HG03135 (cell line): ENCODE data around the gene CAMK1G.

Experiments used
- ATAC-seq: cut with Tn5 transposase; IDR thresholded peaks from one replicate; pipeline ENCODE4 v1.9.1; 2021; ENCODE audit warnings: mild to moderate bottlenecking, moderate library complexity; ENCODE audit not compliant: unreplicated experiment

Gene CAMK1G

DNA sequence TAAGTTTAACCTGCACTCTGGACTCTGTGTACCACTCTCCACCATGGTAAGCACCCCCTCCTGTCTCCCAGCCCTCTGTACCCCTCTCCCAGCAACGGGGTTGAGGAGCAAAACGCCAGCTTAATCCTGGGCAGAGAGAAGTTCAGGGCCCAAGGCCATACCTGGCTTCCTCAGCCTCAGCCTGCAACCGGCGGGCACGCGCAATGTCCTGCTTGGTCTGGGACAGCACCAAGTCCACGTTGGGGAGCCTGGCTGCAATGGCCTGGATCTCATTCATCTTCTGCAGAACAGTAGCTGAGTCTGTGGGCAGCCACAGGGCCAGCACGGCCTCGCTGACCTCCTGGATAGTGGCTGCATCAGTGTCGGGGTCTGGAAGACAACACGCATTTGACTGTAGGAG is 34.8 kb downstream of the CAMK1G start:
- no peak for ATAC-seq

DNA sequence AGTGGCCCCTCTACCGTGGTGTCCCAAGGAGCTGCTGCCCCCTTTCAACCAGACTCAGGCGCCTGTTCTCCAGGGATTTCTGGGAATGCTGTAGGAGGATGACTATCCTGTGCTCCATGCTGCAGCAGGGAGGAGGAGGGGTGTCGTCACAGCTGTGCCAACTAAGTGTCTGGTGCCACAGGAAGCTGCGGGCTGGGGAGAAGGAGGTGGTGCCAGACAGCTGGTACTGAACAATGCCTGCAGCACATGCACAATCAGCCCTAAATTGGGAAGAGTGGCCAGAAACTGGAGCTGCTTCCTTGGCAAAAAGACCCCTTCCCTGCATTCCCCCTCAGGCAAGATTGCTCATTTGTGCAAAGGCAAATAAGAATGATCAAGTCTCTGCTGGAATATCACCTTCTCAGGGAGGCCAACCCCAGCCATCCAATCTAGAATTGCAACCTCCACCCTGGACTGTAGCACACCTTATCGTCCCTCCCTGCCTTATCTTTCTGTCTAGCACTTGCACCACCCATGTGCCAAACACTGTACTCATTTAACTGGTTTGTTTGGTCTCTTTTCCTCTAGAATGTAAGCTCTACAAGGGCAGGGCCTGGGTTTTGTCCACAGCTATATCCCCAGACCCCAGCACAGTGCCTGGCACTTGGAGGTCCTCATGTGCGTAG is 35.4 kb downstream of the CAMK1G start:
- no peak for ATAC-seq

DNA sequence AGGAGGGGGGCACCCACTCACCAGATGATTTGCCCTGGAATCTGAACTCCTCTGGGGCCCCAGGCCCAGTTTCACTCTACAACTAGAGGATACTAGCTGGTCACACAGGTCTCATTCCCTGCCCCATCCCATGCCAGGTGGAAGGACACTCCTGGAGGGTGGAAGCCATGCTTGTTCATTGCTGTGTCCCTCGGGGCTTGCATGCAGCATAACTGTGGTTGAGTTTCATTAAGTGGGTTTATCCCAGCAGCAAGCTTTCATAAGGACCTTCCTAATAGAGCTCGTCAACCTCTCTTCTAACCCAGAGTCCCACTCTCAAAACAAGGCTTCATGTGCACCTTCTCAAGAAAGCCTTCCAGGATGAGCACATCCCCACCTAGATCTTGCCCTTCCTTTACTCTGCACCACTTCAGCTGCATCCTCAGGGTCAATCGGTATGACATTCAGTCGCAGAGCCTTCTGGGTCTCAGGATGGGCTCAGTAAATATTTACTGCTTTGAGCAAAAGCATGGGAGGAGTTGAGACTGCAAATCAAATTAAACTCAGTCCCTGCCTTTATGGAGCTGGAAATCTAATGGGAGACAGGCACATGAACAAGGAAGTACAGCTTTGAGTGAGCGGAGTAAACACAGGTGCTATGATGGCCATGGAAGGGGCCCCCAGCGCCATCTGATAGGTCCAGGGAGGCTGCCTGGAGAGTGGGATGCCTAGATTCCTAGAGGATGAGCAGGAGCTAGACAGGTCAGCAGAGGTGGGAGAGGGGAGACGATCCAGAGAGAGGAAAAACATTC is 36.4 kb downstream of the CAMK1G start:
- ATAC-seq: no peak

DNA sequence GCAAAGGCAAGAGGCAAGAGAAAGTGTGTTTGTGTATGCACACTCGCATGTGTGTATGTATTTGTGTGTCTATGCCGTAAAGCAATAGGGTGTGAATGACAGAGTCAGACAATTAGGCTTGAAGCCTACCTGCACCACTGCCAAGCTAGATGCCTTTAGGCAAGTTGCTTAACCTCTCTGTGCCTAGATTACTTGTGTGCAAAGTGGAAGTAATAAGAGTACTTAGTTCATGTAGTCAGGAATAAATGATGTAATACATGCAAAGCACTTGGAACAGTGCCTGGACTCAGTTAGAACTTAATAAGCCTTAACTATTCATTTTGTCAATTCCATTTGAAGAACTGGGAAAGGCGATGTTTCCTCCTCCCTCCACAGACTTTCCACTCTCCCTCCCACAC is 37.0 kb downstream of the CAMK1G start:
- ATAC-seq: no peak

DNA sequence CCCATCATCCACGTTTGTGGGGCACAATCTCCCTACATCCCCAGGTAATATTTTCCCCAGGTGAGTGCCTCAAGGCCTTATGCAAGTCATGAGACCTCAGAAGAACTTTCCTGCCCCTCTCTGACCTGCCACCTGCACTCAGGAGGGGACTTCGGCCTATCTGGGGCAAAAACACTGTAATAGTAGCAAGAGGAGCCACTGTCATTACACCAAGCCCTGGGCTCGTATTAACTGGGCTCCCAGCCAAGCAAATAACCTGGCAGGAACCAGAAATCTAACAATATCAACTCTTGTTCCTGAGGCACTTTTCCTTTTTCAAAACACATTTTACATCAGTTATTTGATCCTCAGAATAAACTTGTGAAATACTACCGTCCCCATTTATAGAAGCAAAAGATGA is 37.8 kb downstream of the CAMK1G start:
- ATAC-seq: no peak

DNA sequence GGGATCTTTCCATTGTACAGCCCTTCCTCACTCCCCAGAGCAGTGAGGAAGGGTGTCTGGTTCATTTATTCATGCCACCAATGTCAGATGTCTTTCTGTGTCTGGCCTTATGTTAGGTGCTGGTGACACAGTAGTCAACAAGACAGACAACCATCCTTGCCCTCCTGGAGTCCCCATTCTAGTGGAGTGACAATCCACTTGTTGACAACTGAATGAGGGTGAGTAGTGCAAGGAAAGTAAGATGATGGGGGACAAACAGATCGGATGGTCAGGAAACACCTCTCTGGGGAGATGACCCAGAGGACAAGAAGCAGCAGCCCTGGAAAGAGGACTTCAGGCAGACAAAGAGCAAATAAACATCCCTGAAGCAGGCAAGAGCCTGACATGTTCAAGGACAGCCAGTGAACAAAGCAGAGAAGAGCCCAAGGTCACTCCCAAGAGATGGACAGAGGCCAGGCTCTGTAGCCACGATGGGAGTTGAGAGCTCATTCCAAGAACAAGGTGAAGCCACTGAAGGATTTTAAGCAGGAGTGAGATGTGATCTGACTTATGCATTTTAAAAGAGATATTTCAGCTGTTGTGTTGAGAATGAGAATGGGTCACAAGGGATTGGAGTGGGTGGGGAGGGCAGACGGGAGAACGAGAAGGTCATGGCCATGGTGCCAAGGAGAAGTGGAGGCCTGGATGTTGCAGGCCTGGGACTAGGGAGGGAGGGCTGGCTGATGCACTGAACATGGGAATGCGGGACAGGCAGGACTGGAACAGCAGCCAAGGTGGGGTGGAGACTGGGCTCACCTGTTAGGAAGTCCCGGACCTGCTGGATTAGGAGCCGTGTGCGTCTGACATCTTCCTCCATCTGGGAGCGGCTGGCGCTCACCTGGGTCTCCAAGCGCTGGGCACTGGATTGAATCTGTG is 38.5 kb downstream of the CAMK1G start:
- no peak for ATAC-seq

DNA sequence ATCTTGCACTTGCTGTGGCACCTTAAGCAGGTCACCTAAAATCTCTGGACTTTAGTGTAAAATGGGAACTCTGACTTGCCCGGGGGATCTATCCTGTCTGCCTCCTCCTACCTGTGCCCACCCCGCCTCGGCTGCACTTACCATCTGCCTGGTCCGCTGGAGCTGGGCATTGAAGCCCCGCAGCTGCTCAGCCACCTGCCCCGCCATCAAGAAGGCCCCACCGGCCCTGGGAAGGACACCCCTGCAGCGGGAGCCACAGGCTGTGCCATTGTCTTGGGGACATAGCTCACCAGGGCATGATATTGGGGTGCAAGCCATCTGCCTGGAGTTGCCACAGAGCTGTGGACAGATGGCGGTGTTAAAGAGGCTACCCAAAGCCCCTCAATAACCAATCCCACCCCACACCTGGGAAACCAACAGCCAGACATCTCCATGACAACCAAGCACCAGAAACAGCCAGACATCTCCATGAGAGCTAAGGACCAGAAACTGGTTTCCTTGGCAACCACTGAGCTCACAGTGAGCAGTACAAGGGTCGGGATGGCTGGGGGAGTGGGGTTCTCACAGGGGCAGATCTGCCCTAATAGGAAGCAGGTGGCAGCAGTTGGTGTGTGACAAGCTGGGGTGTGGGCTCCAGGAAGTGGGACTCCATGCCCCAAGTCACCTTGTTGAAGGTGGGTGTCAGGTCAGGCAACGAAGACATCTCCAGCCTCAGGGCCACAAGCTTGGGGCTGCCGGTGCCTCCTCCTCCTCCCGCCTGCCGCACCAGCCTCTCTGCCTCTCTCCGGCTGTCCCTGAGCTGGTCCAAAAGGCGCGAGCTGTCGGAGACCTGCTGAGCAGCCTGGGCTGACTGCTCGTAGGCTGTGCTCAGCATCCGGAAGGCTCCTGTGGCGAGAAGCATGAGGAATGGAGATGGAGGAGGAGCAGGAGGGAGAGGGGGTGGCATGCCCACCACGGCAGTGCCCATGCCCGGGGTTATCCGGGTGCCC is 39.6 kb downstream of the CAMK1G start:
- no peak for ATAC-seq

DNA sequence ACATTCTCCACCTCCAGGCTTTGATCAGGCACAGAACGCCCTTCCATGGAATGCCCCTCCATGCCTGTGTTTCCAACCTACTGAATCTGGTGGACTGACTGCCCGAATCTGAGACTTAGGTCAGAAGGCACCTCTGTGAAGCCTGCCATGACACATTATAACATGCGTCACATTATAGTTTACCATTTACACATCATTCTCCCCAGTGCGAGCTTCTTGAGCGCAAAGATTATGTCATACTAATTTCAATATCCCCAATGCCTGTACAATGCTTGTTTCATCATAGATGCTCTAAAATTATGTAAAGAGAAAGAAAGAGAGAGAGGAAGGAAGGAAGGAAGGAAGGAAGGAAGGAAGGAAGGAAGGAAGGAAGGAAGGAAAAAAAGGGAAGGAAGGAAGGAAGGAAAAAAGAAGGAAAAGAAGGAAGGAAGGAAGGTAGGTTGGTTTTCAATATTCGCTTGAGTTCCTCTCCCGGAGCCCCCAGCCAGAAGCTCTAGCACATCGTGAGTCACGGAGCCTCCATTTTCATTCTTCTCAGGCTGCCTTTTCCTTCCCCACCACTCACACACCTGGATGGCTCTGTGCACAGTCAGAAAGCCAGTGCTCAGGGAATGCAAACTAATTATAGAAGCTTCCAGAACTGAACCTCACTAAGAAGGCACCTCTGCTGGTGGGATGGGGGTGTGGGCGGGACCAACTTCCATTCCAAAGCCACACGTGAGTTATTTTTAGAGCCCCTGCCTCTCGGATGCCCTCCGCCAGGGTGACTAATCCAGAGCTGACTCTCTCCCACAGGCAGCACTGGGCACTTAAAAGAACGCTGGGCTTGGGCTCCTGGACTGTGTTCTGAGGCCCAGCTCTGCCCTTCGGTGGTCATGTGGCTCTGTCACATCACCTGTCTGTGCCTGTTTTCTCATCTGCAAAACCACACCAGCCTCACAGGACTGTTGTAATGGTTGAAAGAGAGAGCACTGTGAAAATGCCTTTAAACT is 41.3 kb downstream of the CAMK1G start:
- ATAC-seq: no peak

DNA sequence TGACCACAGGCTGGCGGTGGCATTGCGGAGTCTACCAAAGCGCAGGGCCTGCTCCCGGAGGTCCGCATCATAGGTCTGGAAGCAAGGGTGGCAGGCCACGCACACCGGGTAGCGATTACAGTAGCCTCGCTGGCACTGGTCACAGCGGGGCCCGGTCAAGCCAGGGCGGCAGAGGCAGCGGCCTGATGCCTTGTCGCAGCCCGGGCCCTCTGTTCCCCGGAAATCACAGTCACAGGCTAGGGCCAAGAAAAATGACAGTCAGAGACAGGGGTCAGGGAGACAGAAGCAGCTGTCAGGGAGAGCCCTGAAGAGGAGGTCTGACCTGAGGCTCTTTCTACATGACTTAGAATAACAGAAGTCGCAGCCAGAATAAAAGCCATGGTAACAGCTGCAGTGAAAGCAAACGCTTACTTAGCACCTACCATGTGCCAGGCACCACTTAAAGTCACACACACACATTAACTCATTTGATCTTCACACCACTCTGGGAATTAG is 42.3 kb downstream of the CAMK1G start:
- ATAC-seq: no peak

DNA sequence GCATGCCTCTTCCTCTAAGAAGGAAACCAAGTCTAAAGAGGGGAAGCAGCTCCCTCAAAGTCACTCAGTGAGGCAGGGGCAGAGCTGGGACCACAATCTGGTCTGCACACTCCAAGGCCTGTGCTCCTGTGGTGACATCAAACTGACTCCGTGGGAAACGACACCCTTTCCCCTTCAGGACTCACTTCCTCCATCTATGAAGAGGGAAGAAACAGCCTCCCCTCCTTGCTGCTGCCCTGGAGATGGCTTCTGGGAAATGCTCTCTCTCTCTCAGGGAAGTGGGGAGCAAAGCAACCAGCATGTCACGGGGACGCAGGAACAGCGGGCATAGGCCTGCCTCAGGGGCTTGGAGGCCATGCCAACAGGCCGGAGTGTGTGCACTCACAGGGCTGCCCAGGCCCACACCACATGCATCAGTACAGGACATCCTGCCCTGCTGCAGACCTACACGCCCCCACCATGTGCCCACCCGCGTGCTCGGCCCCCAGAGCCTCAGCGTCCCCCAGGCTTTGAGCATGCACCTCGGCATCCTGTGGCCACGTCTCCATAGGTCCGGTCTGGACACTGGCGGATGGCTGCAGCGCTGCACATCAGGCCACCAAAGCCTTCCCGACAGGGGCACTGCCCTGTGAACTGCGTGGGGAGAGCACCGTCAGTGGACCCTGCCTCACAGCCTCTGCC is 43.0 kb downstream of the CAMK1G start:
- ATAC-seq: no peak

DNA sequence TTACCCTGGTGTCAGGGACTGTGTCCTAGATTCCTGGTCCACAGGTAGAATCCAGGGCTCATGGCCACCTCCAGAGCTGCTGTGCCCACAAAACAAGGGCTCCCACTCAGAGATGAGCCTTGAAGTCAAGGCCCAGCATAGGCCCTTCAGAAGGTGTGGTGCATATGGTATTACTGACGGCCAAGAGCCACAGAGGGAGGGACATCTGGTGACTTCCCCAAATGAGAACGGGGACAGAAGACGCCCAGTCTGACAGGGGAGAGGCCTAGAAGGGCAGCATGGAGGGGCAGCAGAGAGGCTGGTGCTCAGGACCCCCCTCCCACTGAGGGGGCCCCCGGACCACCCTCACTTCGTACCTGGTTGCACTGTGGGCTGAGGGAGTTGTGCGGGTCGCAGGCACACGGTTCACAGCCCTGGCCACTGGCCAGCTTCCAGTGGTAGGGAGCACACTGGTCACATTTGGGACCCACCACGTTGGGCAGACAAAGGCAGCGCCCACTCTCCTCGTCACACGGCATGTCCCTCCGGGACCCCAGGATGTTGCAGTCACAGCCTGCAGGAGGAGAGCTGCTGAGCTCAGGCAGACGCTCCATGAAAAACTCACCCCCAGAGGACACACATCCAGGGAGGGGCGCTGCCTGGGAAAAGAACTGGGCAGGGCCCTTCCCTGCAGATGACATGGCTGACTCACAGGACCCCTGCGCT is 43.7 kb downstream of the CAMK1G start:
- ATAC-seq: peak; percentile 24

DNA sequence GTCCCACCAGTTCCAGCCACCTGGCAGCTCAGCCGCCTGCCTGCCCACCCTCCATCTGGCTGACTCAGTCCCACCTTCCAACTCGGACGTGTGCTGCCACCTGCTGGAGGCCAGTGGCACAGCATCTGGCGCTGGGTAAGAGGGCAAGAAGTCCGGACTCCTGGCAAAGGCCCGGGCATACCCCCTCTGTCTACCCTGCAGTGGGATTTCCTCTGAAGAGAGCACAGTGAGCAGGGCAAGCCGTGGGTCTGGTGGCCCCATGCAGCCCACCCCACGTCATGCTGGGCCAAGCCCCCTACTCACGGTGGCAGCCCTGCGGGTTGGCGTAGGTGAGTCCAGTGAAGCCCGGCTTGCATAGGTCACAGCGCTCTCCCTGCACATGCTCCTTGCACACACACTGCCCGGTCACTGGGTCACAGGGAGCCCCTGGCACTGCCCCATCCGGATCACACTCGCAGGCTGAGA is 44.2 kb downstream of the CAMK1G start:
- peak; percentile 81 for ATAC-seq

DNA sequence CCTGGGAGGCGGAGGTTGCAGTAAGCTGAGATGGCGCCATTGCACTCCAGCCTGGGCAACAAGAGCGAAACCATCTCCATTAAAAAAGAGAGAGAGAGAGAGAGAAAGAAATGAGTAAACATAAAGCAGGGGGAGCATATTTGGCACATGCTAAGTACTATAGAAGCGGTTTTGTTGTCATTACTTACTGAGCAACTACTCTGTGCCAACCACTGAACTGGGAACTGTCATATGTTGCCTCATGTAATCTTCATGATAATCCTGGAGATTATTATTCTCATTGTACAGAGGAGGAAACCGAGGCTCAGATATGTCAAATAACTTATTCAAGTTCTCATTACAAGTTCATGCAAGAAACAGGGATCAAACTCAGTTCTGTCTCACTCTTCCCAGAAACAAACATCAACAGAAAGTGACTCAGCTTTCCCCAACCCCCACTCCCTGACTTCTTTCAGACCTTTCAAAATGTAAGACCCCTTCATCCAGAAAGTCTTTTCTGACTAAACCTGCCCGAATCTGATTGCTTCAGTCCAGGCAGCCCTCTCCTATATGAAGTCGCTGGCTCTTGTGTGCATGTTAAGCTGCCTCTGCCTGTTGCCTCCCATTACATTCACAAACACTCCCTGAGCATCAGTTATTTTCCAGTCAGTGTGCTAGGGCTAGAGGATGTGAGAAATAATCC is 45.2 kb downstream of the CAMK1G start:
- no peak for ATAC-seq

DNA sequence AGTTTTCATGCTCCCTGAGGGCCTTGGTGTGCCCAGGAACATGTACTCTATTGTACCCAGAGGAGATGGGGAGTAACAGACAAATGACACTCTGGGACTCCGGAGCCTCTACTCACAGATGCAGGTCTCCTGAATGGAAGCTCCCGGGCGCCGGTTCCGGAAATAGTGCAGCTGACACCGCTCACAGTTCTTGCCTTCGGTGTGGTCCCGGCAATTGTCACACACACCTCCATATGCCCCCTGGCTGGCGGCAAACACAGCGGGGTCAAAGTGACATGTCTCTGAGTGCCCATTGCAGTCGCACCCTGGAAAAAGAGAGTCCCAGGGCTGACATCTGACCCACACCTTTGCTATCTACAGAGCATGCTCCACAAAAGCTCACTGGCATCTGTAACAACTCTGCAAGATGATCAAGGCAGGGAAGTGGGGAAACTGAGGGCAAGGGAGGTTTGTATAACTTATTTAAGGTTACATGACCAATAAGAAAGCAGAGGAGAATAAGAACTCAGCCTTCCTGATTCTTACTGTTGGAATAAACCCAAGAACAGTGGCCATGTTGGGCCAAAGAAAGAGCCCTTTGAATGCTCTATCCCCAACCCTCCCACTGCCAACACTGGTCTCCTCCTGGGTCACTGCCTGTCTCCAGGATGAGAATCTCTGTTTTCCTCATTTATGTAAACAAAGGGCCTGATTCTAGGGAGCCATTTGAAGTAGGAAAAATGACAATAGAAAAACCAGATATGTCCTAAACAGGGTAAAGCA is 46.3 kb downstream of the CAMK1G start:
- ATAC-seq: no peak

DNA sequence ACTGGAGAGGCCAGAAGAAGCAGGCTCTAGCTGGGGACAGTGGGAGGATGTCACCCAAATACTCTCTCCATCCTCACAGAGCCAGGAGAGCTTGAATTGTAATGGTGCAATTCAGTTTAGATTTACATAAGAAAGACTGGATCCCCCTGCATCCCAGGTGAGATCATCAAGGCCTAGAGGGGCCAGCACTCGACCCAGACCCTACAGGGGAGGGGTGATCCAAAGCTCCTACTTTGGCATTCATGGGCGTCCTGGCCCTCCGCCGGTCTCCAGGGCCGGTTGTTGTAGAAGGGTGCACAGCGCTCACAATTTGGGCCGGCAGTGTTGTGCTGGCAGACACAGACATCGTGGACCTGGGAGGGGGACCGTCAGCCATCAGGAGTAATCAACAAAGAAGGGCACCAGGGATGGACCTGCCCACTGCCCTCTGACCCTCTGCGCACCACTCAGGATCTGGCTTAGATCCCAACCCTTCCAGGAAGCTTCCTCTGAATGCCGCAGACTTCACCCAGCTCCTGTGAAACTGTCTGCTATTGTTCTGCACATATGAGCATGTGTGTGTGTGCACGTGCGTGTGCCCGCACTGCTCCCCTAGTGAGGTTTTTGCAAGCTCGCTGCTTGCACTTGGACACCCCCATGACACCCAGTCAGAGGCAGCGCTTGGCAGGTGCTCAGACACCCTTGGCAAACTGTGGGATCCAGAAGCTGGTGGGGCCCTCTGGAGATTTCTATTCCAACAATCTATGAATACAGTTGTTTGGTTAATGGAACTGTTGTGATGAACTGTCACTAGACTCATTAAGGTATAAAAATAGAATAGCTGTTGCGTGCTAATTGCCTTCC is 47.1 kb downstream of the CAMK1G start:
- no peak for ATAC-seq
